NCI-H1417 treated with DMSO at 0.1 percent for 48 hours (cell line): ENCODE results near the gene CENPX.

Source experiments
- DNase-seq: peaks from one replicate; lab custom pipeline; 2025; lab: John Stamatoyannopoulos, UW

Gene CENPX

GRCh38 chr17:82012261-82012639, 10.4 kb downstream of the CENPX start:
- no peak for DNase-seq

- DNase-seq: no peak
Measured at GRCh38 chr17:82011617-82012187, 11.0 kb downstream of the CENPX start.

- no peak for DNase-seq
Measured at GRCh38 chr17:82010575-82011525, 11.8 kb downstream of the CENPX start.

- DNase-seq: no peak
Measured at GRCh38 chr17:82009413-82009812, 13.3 kb downstream of the CENPX start.

GRCh38 chr17:82008941-82009405, 13.7 kb downstream of the CENPX start:
- DNase-seq: no peak

GRCh38 chr17:82008258-82008940, 14.3 kb downstream of the CENPX start:
- DNase-seq: no peak

- no peak for DNase-seq
Measured at GRCh38 chr17:82007495-82008257, 15.0 kb downstream of the CENPX start.

- no peak for DNase-seq
Measured at GRCh38 chr17:82007228-82007494, 15.5 kb downstream of the CENPX start.

- no peak for DNase-seq
Measured at GRCh38 chr17:82006468-82007227, 16.0 kb downstream of the CENPX start.

GRCh38 chr17:82005701-82006348, 16.9 kb downstream of the CENPX start:
- DNase-seq: no peak

- DNase-seq: no peak
Measured at GRCh38 chr17:82004517-82005455, 17.9 kb downstream of the CENPX start.

GRCh38 chr17:82003411-82004381, 19.0 kb downstream of the CENPX start:
- no peak for DNase-seq

- DNase-seq: no peak
Measured at GRCh38 chr17:82001571-82002056, 21.1 kb downstream of the CENPX start.

GRCh38 chr17:82000803-82001570, 21.7 kb downstream of the CENPX start:
- DNase-seq: no peak

GRCh38 chr17:81999976-82000802, 22.5 kb downstream of the CENPX start:
- DNase-seq: no peak

GRCh38 chr17:81999587-81999975, 23.1 kb downstream of the CENPX start:
- DNase-seq: no peak
